ENCODE data around the gene DPH2.

Gene DPH2

GRCh38 chr1:43969746-43970466 is at the start of gene DPH2:
Gene DPH2, plus strand, starts transcription at chr1:43970010. Its CDS starts 166 bp downstream, at chr1:43970176.
- DNase-seq, result peak; percentile 39 to 96 (median 94)

DNA sequence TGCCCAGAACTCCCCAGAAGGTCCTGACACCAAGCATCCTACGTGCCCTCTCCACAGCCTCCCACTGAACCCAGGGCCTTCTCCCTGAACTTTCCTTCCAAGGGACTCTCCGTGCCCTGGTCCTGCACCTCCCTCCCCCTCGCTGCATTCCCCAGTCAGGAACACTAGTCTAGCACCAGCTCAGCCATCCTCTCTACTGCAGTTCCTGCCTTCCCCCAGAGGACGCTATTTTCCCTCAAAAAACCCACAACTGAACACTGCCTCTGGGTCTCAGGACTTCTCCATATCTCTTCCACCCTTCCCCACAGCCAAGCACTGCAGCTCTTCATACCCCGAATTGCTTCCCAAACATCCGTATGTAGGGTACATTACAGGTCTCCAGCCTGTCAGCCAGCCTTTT is 48.8 kb upstream of the DPH2 start:
- no peak for DNase-seq

DNA sequence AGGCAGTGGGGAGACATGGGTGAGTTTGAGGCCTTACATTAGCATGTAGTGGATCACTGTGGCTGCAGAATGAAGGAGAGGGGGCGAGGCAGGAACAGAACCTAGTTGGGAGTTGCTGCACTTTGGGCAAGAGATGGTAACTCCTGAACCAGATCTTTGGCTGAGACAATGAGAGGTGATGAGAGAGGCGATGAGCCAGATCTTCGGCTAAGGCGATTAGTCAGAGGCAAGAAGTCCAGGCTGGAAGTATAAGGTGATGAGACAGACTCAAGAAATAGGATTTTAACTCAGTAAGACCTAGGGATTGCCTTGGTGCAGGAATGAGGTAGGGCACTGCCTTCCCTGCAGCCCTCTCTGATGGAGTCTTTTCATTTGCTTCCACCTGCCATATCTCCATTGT is 45.3 kb upstream of the DPH2 start:
- no peak for DNase-seq

DNA sequence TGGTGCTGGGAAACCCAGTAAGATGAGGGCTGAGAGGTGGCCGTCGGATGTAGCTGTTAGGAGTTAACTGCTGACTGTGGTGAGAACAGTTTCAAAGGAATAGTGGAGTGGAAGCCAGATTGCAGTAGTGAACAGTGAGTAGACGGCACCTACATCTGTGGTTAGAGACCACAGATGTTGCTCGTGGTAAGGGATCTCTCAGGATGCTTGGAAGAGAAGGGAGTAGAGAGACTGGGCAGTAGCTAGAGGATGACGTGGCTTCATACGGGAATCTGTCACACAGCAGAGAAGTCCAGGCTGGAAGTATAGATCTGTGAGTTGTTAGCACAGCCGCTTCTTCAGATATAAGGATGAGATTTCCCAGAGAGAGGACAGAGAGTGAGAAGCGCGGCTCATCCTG is 44.0 kb upstream of the DPH2 start:
- no peak for DNase-seq

DNA sequence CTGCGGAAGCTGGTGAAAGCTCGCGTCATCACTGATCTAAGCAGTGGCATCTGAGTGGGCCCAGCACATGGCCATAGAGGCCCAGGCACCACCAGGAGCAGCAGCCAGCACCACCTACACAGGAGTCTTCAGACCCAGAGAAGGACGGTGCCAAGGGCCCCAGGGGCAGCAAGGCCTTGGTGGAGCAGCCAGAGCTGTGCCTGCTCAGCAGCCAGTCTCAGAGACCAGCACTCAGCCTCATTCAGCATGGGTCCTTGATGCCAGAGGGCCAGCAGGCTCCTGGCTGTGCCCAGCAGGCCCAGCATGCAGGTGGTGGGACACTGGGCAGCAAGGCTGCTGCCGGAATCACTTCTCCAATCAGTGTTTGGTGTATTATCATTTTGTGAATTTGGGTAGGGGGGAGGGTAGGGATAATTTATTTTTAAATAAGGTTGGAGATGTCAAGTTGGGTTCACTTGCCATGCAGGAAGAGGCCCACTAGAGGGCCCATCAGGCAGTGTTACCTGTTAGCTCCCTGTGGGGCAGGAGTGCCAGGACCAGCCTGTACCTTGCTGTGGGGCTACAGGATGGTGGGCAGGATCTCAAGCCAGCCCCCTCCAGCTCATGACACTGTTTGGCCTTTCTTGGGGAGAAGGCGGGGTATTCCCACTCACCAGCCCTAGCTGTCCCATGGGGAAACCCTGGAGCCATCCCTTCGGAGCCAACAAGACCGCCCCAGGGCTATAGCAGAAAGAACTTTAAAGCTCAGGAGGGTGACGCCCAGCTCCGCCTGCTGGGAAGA is 39.5 kb upstream of the DPH2 start:
- no peak for DNase-seq

GRCh38 chr1:43930949-43931275 is 38.9 kb upstream of the DPH2 start:
- no peak for DNase-seq

DNA sequence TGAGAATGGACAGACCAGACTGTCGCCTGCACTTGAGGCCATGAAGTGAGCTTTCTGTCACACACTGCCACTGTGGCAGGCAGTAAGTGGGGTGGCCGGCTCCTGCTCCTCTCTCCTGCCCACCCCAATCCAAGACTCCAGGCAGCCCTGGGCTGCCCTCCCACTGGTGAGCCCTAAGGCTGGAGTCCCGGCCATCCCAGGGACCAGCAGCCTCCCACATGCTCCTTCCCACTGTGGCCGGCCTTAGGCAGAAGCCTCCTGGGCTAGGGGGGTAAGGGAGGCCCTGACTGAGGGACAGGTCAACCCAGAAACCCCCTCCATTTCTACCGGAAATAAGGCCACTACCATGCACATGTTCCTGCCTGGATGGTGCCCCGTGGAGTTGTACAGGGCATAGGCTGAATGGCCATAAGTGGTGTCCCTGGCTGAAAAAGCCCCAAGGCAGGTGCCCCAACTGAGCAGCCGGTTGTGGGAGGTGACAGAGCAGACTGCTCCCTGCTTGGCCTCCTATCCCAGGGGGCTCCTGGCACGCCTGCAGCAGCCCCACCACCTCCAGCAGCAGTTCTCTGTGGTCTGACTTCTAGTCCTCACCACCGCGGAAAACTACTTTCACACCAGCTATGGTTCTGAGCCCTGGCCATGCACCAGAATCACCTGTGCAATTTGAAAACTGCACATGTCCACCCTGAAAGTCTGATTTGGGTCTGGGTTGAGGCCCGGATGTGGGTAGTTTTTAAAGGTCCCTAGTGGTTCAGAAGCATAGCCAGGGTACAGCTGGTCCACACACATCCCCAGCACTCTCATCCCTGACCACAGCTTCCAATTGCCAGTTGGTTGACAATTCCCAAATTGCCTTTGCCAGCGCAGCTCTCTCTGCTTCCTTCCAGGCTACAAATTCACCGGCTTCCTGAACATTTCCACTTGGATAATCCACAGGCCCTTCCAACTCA is 37.8 kb upstream of the DPH2 start:
- no peak for DNase-seq

DNA sequence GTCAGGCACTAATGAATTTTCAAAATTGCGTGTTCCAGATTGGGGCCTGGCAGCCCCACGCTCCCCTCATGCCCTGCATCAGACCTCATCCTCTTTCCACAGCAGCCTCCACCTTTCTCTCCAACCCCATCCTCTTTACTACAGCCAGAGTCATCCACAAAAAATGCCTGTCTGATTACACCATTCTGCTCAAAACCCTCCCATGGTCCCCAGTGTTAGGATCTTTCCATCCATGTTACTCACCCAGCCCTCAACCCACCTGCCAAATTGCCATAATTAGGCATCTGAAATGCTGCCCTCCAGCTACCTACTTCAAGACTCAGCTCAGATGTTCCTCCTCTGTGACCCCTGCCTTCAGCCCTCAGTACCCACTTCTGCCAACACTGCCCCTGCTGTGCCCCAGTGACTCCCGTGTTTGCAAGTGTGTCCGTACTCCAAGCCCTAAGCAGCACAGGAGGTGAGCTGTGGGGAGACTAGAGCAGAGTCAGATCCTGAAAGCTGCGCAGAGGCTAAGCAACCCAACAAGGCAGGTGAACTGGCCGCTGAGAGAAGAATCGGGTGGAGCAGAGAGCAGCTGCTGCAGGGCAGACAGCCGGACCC is 36.9 kb upstream of the DPH2 start:
- peak in 1 of 14 donors; percentile 10 for DNase-seq

DNA sequence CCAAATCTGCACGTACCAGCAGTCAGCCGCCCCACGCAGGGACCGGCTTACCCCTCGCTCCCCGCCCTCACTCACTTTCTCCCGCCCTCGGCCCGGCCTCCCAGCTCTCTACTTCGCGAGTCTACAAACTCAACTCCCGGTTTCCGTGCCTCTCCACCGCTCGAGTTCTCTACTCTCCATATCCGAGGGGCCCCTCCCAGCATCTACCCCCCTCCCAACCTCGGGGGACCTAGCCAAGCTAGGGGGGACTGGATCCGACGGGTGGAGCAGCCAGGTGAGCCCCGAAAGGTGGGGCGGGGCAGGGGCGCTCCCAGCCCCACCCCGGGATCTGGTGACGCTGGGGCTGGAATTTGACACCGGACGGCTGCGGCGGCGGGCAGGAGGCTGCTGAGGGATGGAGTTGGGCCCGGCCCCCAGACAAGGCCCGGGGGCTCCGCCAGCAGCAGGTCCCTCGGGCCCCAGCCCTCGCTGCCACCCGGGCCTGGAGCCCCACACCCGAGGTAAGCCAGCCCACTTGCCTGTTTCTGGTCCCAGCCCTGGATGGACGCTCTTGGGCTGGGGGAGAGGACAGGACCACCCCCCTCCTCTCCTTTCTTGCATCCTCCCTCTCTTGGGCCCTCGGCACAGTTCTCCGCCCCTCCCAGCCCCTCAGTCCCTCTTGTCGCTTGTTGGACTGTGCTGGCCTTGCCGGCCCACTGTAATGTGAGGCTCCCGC is 36.3 kb upstream of the DPH2 start, which contains the start of gene ARTN:
Gene ARTN (plus strand): TSS at position 416 of the 715 bp plus-strand sequence. CDS start 1,856 bp downstream, outside the sequence.
- DNase-seq, result no peak

DNA sequence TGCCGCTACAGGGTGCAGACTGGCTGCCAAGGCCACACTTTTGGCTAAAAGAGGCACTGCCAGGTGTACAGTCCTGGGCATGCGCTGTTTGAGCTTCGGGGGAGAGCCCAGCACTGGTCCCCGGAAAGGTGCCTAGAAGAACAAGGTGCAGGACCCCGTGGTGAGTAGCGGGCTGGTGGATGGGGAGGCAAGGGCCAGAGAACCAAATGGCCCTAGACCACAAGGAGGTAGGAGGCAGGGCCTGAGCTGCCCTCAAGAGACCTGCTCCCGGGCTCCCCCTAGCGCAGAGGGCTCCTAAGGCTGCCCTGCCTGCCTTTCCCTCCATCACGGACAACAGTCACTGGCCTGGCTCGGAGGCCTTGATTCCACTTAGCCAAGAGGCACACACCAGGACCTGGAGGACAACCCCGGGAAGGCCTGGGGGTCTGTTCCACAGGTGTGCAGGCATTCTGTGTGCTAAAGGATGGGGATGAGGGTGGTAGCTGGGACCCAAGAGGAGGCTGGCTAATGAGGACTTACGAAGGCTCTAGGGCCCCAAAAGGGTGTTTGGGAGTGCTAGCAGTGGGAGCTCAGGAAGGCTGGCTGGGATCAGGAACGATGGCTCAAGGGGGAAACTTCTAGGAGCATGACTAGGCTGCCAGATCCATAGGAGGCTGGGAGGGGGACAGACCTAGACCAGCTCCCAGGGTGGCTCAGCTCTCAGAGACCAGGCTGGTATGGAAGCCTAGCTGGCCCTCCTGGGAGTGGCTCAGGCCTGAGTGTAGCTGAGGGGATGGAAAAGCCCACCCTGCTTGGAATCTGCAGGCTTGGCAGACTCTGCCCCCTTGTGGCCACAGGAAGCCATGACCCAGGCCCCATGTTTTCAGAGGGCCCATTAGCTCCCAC is 35.5 kb upstream of the DPH2 start:
- DNase-seq, result peak in 6 of 14 donors; percentile 16 to 57 (median 30)

GRCh38 chr1:43934986-43935324 is 34.9 kb upstream of the DPH2 start:
- peak in 1 of 14 donors; percentile 12 for DNase-seq

DNA sequence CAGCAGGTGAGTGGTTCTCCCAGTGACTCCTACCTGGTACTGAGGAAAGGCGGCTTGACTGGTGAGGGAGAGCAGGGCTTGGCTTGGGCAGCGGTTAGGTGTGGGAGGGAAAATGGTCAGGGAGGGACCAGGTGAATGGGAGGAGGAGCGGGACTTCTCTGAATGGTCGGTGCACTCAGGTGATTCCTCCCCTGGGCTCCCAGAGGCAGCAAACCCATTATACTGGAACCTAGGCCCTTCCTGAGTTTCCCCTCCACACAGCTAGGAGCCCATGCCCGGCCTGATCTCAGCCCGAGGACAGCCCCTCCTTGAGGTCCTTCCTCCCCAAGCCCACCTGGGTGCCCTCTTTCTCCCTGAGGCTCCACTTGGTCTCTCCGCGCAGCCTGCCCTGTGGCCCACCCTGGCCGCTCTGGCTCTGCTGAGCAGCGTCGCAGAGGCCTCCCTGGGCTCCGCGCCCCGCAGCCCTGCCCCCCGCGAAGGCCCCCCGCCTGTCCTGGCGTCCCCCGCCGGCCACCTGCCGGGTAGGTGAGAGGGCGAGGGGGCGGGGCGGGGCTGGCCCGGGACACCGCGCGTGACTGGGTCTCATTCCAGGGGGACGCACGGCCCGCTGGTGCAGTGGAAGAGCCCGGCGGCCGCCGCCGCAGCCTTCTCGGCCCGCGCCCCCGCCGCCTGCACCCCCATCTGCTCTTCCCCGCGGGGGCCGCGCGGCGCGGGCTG is 33.9 kb upstream of the DPH2 start:
- no peak for DNase-seq

DNA sequence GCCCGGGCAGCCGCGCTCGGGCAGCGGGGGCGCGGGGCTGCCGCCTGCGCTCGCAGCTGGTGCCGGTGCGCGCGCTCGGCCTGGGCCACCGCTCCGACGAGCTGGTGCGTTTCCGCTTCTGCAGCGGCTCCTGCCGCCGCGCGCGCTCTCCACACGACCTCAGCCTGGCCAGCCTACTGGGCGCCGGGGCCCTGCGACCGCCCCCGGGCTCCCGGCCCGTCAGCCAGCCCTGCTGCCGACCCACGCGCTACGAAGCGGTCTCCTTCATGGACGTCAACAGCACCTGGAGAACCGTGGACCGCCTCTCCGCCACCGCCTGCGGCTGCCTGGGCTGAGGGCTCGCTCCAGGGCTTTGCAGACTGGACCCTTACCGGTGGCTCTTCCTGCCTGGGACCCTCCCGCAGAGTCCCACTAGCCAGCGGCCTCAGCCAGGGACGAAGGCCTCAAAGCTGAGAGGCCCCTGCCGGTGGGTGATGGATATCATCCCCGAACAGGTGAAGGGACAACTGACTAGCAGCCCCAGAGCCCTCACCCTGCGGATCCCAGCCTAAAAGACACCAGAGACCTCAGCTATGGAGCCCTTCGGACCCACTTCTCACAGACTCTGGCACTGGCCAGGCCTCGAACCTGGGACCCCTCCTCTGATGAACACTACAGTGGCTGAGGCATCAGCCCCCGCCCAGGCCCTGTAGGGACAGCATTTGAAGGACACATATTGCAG is 33.2 kb upstream of the DPH2 start:
- peak in 1 of 14 donors; percentile 30 for DNase-seq

- DNase-seq, result no peak
Measured at GRCh38 chr1:43937179-43937865, 32.5 kb upstream of the DPH2 start.

GRCh38 chr1:43938383-43938782 is 31.4 kb upstream of the DPH2 start:
- peak in 1 of 14 donors; percentile 52 for DNase-seq

DNA sequence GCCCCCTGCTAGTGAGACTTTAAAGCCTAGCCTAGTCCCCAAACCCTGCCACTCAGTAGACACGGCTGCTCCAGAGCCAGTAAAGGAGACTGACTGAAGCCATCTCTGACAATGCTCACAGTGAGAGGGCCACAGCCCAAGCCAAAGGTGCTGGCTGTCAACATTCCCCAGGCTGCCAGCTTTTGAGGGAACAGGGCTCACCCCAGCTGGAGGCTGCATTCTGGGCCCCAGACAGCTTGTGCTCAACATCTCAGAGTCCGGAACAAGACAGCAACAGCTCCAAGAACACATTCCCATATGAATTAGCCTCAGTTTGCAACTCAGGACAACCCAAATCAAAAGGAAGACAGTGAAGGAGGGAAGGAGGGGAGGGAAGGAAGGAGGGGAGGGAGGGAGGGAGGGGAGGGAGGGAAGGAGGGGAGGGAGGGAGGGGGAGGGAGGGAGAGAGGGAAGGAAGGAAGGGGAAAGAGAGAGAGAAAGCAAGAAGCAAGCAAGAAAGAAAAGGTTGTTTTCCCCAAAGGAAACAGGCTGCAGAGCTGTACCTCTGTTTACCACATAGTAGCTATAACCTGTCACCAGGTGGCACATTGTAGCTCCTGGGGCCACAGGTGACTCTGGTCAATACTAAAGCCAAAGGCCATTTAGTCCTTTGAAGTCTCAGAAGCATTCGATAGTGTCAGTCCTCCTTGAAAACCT is 30.8 kb upstream of the DPH2 start:
- DNase-seq, result peak in 8 of 14 donors; percentile 14 to 87 (median 36)

DNA sequence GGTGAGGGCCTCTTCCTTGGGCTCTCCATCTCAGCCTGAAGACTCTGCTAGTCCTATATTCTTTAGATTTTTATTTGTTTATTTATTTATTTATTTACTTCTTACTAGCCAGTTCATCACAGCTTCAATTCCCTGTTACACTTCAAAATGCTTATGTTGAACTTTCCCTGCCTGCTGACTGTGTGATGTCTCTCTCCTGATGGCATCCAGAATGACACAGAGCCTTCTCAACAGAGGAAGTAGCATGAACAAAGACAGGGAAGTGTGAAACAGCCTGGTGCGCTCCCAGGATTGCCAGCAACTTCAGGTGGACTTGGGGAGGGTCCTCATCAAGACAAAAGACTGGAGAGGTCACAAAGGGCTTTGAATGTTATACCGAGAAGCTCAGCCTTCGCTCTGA is 27.4 kb upstream of the DPH2 start:
- DNase-seq, result no peak

DNA sequence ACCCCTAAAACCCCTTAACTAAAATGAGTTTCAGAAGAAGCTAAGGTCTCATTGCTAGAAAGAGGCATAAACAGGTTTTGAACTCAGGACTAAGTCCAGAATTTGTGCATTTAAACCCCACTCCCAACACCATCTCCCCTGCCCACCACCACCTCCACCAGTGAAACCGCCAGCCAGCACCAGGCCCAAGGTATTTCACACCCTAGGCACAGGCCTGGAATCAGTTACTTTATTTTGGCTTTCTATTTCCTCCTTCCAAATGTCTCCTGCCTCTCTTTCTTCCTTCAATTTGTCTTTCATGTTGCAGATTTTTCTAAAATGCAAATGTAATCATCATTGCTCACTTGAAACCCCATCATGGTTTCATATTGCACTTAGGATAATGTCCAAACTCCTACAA is 24.9 kb upstream of the DPH2 start:
- no peak for DNase-seq

All from C1 segment of cervical spinal cord (tissue), 14 donors.